BLaER1 treated with 17β-estradiol and CSF1 and Interleukin-3, amounts not matched to agents 10 nM and 100 nM (cell line): ENCODE results near the gene GUCA1A.
"Not testable (repeated sequence)": the region's sequence is repeated elsewhere in the genome, so short reads cannot be mapped to it uniquely, and the experiment has no call there.

Experiments used
- H3K27ac ChIP-seq, 11 experiments: shearing (Covaris generic); formaldehyde crosslinking; 2 replicates each; pipeline ENCODE4 v1.8.1; 2022
- H3K27me3 ChIP-seq, 11 experiments: shearing (Covaris generic); formaldehyde crosslinking; 2 replicates each; pipeline ENCODE4 v1.8.1; 2022
- H3K36me3 ChIP-seq, 11 experiments: shearing (Covaris generic); formaldehyde crosslinking; 2 replicates each; pipeline ENCODE4 v1.8.1; 2022
- H3K4me1 ChIP-seq, 10 experiments: shearing (Covaris generic); formaldehyde crosslinking; 2 replicates each; pipeline ENCODE4 v1.8.1; 2022
- H3K4me2 ChIP-seq, 11 experiments: shearing (Covaris generic); formaldehyde crosslinking; 2 replicates each; pipeline ENCODE4 v1.8.1; 2022
- H3K4me3 ChIP-seq, 10 experiments: shearing (Covaris generic); formaldehyde crosslinking; 2 replicates each; pipeline ENCODE4 v1.8.1; 2022
- H3K9ac ChIP-seq, 11 experiments: shearing (Covaris generic); formaldehyde crosslinking; 2 replicates each; pipeline ENCODE4 v1.8.1; 2022
- H3K9me3 ChIP-seq, 11 experiments: shearing (Covaris generic); formaldehyde crosslinking; replicated peaks in 1 of 11; 2 replicates each; pipeline ENCODE4 v1.8.1; 2022
- H4K20me1 ChIP-seq, 11 experiments: shearing (Covaris generic); formaldehyde crosslinking; 2 replicates each; pipeline ENCODE4 v1.8.1; 2022
- Cebpa-rat ChIP-seq, 11 experiments: shearing (Covaris generic); IDR thresholded peaks; 2 replicates each; pipeline ENCODE4 v1.8.1; 2022

The GUCA1A gene

DNA sequence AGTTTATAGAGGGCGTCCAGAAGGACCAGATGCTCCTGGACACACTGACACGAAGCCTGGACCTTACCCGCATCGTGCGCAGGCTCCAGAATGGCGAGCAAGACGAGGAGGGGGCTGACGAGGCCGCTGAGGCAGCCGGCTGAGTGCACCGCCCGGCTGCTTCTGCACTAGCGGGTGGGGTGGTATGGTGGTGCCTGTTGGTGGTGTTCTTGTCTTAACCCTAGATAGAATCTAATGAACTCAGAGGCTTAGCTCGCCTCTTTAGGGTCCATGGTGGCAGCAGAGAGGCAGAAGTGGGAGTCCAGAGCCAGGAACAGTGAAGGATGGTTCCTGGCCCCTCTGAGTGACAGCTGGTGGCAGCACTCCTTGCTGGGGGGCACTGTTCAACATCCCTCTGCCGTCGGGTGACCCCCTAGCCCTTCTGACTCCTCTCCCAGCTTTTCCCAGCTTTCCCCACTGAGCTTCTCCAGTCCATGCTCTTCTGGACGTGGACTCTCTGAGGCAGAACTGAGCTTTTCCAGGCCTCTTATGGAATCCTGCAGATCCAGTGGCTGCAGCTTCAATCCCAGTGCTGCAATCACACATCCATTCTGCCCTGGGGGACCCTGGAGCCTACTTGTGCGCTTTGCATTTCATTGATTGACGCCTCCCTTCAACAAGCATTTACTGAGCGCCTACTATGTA lies 6.2 kb downstream of the GUCA1A start:
- TF ChIP-seq Cebpa-rat (IDR thresholded peaks at IDR 0.05) = no peak
- no peak overlapping the region for H3K4me2 ChIP-seq
- H3K36me3 ChIP-seq = no peaks in the 10 kb centered on the region
- no peak overlapping the region for H3K9ac ChIP-seq
- H4K20me1 ChIP-seq = no peaks in the 10 kb centered on the region
- no peaks in the 10 kb centered on the region for H3K27me3 ChIP-seq
- H3K4me1 ChIP-seq = peaks cover 0 to 12% (median 2%) of the 10 kb centered on the region in 10 experiments; a peak in 6 of 20 replicates
- no peak overlapping the region for H3K27ac ChIP-seq
- H3K9me3 ChIP-seq = no peaks in the 10 kb centered on the region
- H3K4me3 ChIP-seq = no peak overlapping the region

DNA sequence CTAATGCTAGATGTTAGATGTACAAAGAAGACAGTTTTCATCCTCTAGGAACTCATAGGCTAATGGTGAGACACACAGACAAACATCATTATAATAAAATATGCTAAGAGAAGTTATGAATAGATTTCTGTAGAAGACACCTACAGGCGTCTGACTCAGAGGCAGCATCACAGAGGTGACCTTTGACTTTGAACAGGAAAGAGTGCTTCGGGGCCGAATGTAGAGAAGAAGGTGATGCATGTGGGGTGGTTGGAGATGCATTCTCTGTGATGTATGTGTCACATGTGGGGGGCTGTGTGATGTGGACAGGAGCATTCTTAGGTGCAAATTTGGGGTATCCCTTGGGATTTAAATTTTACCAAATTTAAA lies 6.8 kb downstream of the GUCA1A start:
- Histone ChIP-seq H3K4me1 (peaks cover 0 to 12% (median 2%) of the 10 kb centered on the region in 10 experiments; a peak in 6 of 20 replicates), H3K4me2 (no peak overlapping the region), H3K27me3 (no peaks in the 10 kb centered on the region), H3K4me3 (no peak overlapping the region), H3K36me3 (no peaks in the 10 kb centered on the region), H3K27ac (no peak overlapping the region), H4K20me1 (no peaks in the 10 kb centered on the region), H3K9me3 (no peaks in the 10 kb centered on the region), H3K9ac (no peak overlapping the region)
- no peak for TF ChIP-seq Cebpa-rat (IDR thresholded peaks at IDR 0.05)

DNA sequence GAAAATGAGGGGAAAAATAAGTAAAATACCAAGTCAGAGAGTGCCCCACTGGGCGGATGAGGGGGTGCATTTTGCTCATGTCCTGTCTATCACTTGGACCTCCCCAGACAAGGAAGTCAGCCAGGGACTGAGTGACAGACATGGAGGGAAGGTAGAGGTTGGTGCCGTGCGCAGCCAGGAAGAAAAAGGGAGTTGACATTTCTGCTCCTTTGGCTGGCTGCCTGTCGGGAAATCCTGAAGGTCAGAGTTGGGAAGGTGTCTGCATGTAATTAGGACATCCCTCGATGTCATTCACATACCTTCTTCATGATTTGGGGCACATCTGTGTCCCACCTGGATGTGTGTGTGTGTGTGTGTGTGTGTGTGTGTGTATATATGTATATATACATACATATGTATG lies 8.9 kb downstream of the GUCA1A start:
- H3K36me3 ChIP-seq = no peaks in the 10 kb centered on the region
- no peak overlapping the region for H3K4me3 ChIP-seq
- H3K9me3 ChIP-seq = no peaks in the 10 kb centered on the region
- H3K27me3 ChIP-seq = no peaks in the 10 kb centered on the region
- no peaks in the 10 kb centered on the region for H4K20me1 ChIP-seq
- H3K27ac ChIP-seq = no peak overlapping the region
- TF ChIP-seq Cebpa-rat (IDR thresholded peaks at IDR 0.05) = no peak
- no peak overlapping the region for H3K9ac ChIP-seq
- peaks cover 0 to 12% (median 2%) of the 10 kb centered on the region in 10 experiments; a peak in 6 of 20 replicates for H3K4me1 ChIP-seq
- H3K4me2 ChIP-seq = no peak overlapping the region

DNA sequence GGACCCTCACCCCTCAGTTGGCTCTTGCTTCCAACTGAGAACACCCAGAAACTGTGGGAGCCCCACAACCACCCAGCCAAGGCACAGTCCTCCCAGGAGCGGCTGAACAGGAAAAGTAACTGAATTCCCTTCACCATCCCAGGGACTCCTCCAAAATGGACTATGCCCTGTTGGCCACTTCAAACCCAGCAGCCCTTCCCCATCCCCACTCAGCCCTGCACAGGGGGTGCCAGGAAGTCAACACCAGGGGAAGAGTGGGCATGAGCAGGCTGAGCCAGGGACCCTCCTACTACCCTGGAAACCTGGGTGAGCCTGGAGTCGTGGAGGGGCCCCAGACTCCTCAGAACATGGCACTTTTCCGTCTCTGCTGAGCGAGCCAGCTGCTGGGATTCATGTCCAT lies 11.3 kb downstream of the GUCA1A start:
- Histone ChIP-seq H3K27me3 (no peaks in the 10 kb centered on the region), H3K4me1 (no peaks in the 10 kb centered on the region; a peak in 1 of 20 replicates), H3K4me2 (no peak overlapping the region), H3K9me3 (no peaks in the 10 kb centered on the region), H4K20me1 (no peaks in the 10 kb centered on the region), H3K4me3 (no peak overlapping the region), H3K27ac (no peak overlapping the region), H3K36me3 (no peaks in the 10 kb centered on the region; a peak in 1 of 22 replicates), H3K9ac (no peak overlapping the region)
- no peak for TF ChIP-seq Cebpa-rat (IDR thresholded peaks at IDR 0.05)

DNA sequence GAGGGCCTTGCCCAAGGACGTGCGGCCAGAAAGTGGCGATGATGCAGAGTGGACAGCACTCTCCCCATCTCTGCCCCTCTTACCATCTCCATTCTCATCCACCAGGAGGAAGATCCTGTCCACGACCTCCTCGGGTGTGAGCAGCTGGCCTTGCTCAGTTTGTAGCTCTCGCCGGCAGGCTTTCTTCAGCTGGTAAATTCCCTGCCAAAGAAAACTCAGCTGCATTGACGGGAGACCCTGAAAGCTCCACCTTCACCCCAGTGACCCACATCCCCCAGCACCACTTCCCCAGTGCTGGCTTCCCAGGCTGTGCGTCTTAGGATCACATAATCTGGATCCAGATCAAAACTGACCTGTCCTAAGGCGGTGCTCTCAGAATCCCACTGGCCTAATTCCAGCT lies 12.4 kb downstream of the GUCA1A start:
- Histone ChIP-seq H3K27ac (no peak overlapping the region), H3K9me3 (no peaks in the 10 kb centered on the region), H3K27me3 (no peaks in the 10 kb centered on the region), H4K20me1 (no peaks in the 10 kb centered on the region), H3K9ac (no peak overlapping the region), H3K36me3 (no peaks in the 10 kb centered on the region; a peak in 1 of 22 replicates), H3K4me1 (no peaks in the 10 kb centered on the region; a peak in 1 of 20 replicates), H3K4me3 (no peak overlapping the region), H3K4me2 (no peak overlapping the region)
- no peak for TF ChIP-seq Cebpa-rat (IDR thresholded peaks at IDR 0.05)

DNA sequence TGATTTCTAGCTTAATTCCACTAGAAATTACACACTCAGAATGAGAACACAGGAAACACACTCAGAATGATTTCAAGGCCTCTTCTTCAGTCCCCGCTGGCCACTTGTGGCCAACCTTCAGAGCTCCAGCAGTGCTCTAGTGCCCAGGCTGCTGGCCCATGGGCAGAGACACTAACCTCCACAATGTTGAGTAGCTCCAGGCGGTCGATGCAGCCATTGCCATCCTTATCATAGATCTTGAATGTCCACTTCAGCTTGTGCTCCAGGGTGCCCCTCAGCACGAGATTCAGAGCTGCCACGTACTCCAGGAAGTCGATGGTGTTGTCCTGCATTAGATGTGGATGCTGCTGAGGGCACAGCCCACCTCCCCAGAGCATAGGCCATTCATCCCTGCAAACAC lies 15.2 kb downstream of the GUCA1A start:
- no peak overlapping the region for H3K4me3 ChIP-seq
- H3K27me3 ChIP-seq = no peaks in the 10 kb centered on the region
- H3K27ac ChIP-seq = no peak overlapping the region
- H3K9me3 ChIP-seq = no peaks in the 10 kb centered on the region
- no peaks in the 10 kb centered on the region; a peak in 1 of 22 replicates for H3K36me3 ChIP-seq
- no peak overlapping the region for H3K9ac ChIP-seq
- H3K4me2 ChIP-seq = no peak overlapping the region
- H3K4me1 ChIP-seq = no peaks in the 10 kb centered on the region
- no peaks in the 10 kb centered on the region for H4K20me1 ChIP-seq
- no peak for TF ChIP-seq Cebpa-rat (IDR thresholded peaks at IDR 0.05)

DNA sequence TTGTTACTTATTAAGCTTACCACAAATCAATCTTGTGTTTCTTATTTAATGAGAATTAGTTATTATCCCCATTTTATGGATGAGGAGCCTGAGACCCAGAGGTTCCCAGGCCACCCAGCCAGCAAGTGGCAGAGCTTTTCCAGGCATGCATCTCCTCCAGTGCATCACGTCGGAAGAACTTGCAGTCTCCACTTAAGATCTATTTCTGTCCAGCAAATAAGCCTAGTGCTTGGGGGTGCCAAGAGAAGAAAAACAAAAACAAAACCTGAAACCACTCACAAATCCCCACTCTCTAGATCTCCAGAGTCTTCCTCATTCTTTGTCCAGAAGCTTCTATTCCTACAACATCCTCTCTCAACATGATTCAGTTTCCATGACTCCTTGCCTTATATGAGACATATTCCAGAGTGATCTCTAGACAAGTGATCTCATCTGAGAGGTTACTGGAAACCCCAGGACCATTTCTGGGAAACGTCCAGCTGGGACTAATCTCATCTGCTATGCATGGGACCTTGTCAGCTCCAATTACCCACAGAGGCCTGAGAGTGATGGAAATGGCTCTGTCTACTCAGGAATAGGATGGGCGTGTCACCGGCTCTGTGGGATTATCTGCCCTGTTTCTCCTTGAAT lies 17.5 kb downstream of the GUCA1A start:
- Histone ChIP-seq H3K4me2 (no peak overlapping the region), H4K20me1 (no peaks in the 10 kb centered on the region), H3K36me3 (no peaks in the 10 kb centered on the region; a peak in 1 of 22 replicates), H3K27ac (no peak overlapping the region), H3K4me1 (peaks cover 0 to 4% (median 3%) of the 10 kb centered on the region in 10 experiments; a peak in 8 of 20 replicates), H3K9ac (no peak overlapping the region), H3K9me3 (no peaks in the 10 kb centered on the region), H3K4me3 (no peak overlapping the region), H3K27me3 (no peaks in the 10 kb centered on the region)
- no peak for TF ChIP-seq Cebpa-rat (IDR thresholded peaks at IDR 0.05)

DNA sequence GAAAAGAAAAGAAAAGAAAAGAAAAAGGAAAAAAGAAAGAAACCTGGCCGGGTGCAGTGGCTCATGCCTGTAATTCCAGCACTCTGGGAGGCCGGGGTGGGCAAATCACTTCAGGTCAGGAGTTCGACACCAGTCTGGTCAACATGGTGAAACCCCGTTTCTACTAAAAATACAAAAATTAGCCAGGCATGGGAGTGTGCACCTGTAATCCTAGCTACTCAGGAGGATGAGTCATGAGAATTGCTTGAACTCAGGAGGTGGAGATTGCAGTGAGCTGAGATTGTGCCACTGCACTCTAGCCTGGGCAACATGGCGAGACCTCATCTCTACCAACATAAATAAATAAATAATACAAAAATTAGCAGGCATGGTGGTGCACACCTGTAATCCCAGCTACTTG lies 19.2 kb downstream of the GUCA1A start:
- H3K27me3 ChIP-seq, H3K4me3 ChIP-seq, H4K20me1 ChIP-seq, H3K36me3 ChIP-seq, H3K4me2 ChIP-seq, H3K27ac ChIP-seq, H3K9ac ChIP-seq: not testable (repeated sequence)
- Histone ChIP-seq H3K4me1 (peaks cover 0 to 15% (median 11%) of the 10 kb centered on the region in 10 experiments; a peak in 17 of 20 replicates), H3K9me3 (peaks cover 0 to 13% (median 0%) of the 10 kb centered on the region in 11 experiments; a peak in 6 of 22 replicates)

DNA sequence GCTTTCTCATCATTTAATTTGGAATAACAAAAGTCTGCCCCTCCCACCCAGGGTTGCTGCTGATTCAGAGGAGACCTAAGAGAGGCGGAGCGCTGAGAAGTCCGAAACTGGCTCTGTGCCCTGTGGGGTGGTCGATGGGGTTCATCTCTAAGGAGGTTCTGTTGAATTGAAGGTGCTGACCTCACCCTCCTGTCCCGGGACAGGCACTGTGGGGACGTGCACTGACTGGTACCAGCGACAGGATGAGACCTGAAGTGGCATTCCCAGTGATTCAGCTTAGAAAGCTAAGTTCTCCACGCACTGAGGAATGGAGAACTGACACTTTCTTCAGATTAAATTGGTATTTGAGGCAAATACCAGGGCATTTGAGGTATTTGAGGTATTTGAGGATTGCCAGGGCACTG lies 20.3 kb downstream of the GUCA1A start:
- Histone ChIP-seq H4K20me1 (no peaks in the 10 kb centered on the region), H3K27me3 (no peaks in the 10 kb centered on the region), H3K4me3 (no peak overlapping the region), H3K36me3 (peaks cover 0 to 13% (median 0%) of the 10 kb centered on the region in 11 experiments; a peak in 6 of 22 replicates), H3K4me1 (peaks cover 6 to 25% (median 15%) of the 10 kb centered on the region in 10 experiments; a peak in 18 of 20 replicates), H3K4me2 (no peak overlapping the region), H3K27ac (no peak overlapping the region), H3K9me3 (peaks cover 0 to 18% (median 0%) of the 10 kb centered on the region in 11 experiments; a peak in 6 of 22 replicates), H3K9ac (no peak overlapping the region)
- no peak for TF ChIP-seq Cebpa-rat (IDR thresholded peaks at IDR 0.05)
